ENCODE results near the gene RD3L. TPM values are rescaled to one million over a fixed set of nuclear protein-coding genes. Genes with fewer than 3 reads are reported as not detected.

The RD3L gene
- total RNA-seq, 4 donors from 2014 or later = not detected

DNA sequence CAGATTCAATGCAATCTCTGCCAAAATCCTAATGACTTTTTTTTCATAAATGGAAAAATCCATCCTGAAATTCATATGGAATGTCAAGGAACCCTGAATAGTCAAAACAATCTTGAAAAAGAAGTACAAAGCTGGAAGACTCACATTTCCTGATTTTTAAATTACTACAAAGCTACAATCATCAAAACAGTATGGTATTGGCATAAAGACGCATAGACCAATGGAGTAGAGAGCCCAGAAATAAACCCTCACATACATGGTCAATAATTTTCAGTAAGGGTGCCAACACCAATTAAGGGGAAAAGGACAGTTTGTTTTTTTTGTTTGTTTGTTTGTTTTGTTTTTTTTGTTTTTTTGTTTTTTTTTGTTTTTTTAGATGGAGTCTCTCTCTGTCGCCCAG, 4.6 kb upstream of the RD3L start:
- ATAC-seq = no peak
- peaks cover 59% of the 10 kb centered on the region for H3K27me3 ChIP-seq
- WGBS, 2 donors (ENCODE audit: low coverage in 1 of 2) = 95 to 100% methylated on average over 1 to 2 of the region's 2 CpGs
- no peaks in the 10 kb centered on the region for H3K4me1 ChIP-seq
- H3K27ac ChIP-seq = no peak overlapping the region
- H3K4me3 ChIP-seq = no peak overlapping the region
- no peaks in the 10 kb centered on the region for H3K36me3 ChIP-seq
- TF ChIP-seq EP300 (IDR thresholded peaks at IDR 0.05) (no peak), POLR2A (IDR thresholded peaks at IDR 0.05) (no peak), POLR2AphosphoS5 (IDR thresholded peaks at IDR 0.05) (no peak)
- TF ChIP-seq, protein P1, sequence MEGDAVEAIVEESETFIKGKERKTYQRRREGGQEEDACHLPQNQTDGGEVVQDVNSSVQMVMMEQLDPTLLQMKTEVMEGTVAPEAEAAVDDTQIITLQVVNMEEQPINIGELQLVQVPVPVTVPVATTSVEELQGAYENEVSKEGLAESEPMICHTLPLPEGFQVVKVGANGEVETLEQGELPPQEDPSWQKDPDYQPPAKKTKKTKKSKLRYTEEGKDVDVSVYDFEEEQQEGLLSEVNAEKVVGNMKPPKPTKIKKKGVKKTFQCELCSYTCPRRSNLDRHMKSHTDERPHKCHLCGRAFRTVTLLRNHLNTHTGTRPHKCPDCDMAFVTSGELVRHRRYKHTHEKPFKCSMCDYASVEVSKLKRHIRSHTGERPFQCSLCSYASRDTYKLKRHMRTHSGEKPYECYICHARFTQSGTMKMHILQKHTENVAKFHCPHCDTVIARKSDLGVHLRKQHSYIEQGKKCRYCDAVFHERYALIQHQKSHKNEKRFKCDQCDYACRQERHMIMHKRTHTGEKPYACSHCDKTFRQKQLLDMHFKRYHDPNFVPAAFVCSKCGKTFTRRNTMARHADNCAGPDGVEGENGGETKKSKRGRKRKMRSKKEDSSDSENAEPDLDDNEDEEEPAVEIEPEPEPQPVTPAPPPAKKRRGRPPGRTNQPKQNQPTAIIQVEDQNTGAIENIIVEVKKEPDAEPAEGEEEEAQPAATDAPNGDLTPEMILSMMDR (IDR thresholded peaks at IDR 0.05) = no peak
- peaks cover 0 to 9% (median 0%) of the 10 kb centered on the region in 3 donors for H3K9me3 ChIP-seq

DNA sequence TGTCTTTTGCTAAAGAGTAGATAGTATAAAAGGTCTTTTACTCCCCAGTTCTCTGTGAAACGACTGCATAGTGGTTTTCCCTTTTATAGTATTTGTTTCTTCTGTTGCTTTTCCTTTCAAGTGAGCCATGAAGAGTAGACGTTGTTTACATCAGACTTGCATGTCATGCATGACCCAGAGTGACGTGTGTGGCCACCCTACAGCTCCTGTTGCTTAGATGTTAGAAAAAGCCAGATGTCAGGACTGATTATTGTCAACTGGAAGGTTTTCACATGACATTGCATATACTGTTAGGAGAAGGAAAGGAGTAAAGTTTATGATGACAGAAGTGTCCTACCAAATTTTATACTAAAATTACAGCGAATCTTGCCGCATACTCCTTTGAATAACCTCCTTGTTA, 1.3 kb upstream of the RD3L start:
- H3K36me3 ChIP-seq = no peaks in the 10 kb centered on the region
- H3K4me1 ChIP-seq = no peaks in the 10 kb centered on the region
- H3K27me3 ChIP-seq = peaks cover 74% of the 10 kb centered on the region
- no peak overlapping the region for H3K27ac ChIP-seq
- no peak for ATAC-seq
- H3K9me3 ChIP-seq = peaks cover 0 to 9% (median 0%) of the 10 kb centered on the region in 3 donors
- TF ChIP-seq POLR2AphosphoS5 (IDR thresholded peaks at IDR 0.05) (no peak), EP300 (IDR thresholded peaks at IDR 0.05) (no peak), POLR2A (IDR thresholded peaks at IDR 0.05) (no peak)
- TF ChIP-seq, protein P1 (IDR thresholded peaks at IDR 0.05) = no peak
- 55 to 57% methylated on average over 4 of the region's 5 CpGs for WGBS, 2 donors (ENCODE audit: low coverage in 1 of 2)
- no peak overlapping the region for H3K4me3 ChIP-seq

DNA sequence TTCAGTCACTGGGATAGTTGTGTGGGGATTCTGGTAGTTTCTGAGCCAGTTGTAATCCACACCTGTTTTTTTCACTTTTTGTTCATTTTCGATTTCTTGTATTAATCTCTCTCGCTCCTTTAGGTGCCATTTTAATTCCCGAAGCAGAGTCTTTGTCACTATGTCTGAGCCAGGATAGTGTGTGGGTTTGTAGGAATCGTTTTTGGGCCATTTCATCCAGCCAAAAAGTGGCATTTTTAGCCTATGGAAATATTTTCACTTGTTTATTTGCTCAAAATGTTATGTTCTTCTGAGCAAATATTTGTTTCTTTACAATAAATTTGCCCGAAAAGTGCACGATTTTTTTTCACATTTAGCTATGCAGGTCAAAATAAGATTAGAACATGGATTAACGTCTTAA, 867 bp downstream of the RD3L start:
- Histone ChIP-seq H3K4me1 (no peaks in the 10 kb centered on the region), H3K36me3 (no peaks in the 10 kb centered on the region), H3K4me3 (no peak overlapping the region), H3K27me3 (peaks cover 54% of the 10 kb centered on the region), H3K9me3 (peaks cover 0 to under 1% (median 0%) of the 10 kb centered on the region in 3 donors), H3K27ac (no peak overlapping the region)
- TF ChIP-seq EP300 (IDR thresholded peaks at IDR 0.05) (no peak), POLR2AphosphoS5 (IDR thresholded peaks at IDR 0.05) (no peak)
- TF ChIP-seq, protein P1 (IDR thresholded peaks at IDR 0.05) = no peak
- 58 to 68% methylated on average over 5 to 7 of the region's 7 CpGs for WGBS, 2 donors (ENCODE audit: low coverage in 1 of 2)
- ATAC-seq = no peak

DNA sequence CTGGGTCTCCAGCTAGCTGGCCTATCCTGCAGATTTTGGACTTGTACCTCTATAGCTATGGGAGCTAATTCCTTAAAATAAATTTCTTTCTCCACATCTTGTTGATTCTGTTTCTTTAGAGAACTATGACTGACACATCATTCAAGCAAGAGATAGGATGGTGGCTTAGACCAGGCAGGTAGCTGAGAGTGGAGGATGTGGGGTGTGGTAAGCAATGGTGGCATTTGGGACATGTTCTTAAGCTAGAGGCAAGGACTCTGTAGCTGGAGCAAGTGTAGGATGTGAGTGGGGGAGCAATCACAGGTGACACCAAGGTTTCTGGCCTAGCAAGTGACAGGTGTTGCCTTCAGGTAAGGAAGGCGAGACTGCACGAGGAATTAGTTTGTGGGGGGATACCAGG, 7.2 kb downstream of the RD3L start:
- no peak for ATAC-seq
- Histone ChIP-seq H3K4me1 (no peaks in the 10 kb centered on the region), H3K4me3 (no peak overlapping the region), H3K27ac (no peak overlapping the region), H3K27me3 (no peaks in the 10 kb centered on the region), H3K9me3 (no peaks in the 10 kb centered on the region), H3K36me3 (no peaks in the 10 kb centered on the region)
- TF ChIP-seq EP300 (IDR thresholded peaks at IDR 0.05) (no peak), POLR2AphosphoS5 (IDR thresholded peaks at IDR 0.05) (no peak), POLR2A (IDR thresholded peaks at IDR 0.05) (no peak)
- TF ChIP-seq, protein P1 (IDR thresholded peaks at IDR 0.05) = no peak
- 67 to 75% methylated on average over 2 of the region's 2 CpGs for WGBS, 2 donors (ENCODE audit: low coverage in 1 of 2)

DNA sequence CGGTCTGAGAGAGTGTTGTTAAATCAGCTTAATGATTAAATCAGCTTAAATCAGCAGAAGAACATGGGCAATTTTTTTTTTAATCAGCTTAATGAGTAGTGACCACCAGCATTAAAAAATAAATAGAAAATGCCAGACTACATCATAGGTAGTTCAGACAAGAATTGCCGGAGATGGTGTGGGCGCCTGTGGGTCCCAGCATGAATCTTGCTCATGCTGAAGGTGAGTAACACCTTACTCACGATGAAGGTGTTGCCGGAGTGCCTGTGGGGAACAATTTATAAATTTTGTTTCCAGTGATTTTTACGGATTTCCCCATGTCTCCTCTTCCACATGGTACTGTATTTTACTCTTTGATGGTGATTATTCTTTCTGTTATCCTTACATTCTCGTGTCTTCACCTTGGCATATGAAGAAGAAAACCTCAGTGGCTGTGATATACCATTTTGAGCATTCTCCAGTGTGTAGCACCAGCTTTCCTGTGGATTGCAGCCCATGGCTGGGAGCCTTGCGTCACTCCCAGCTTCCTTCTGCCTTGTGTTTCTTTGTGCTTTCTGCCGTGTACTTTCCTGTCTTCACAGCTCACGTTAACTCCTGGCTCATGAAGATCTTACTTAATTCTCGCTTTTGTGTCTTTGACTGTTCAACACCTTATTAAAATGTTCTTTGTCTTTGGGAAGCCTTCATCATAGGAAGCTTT, 9.4 kb downstream of the RD3L start:
- no peaks in the 10 kb centered on the region for H3K4me1 ChIP-seq
- H3K27me3 ChIP-seq = peaks cover 18% of the 10 kb centered on the region
- H3K9me3 ChIP-seq = no peaks in the 10 kb centered on the region
- WGBS, 2 donors (ENCODE audit: low coverage in 1 of 2) = 68 to 73% methylated on average over 10 of the region's 11 CpGs
- TF ChIP-seq, protein P1 (IDR thresholded peaks at IDR 0.05) = no peak
- TF ChIP-seq POLR2A (IDR thresholded peaks at IDR 0.05) = no peak
- no peak for TF ChIP-seq EP300 (IDR thresholded peaks at IDR 0.05)
- no peak for TF ChIP-seq POLR2AphosphoS5 (IDR thresholded peaks at IDR 0.05)
- no peak overlapping the region for H3K27ac ChIP-seq
- no peak for ATAC-seq
- H3K36me3 ChIP-seq = no peaks in the 10 kb centered on the region
- H3K4me3 ChIP-seq = no peak overlapping the region

Data from gastroesophageal sphincter (tissue), 4 donors.